Lower leg skin (tissue), 4 donors: ENCODE measurements around the gene BCAT1. TPM values are rescaled to one million over a fixed set of nuclear protein-coding genes. Genes with fewer than 3 reads are reported as not detected.
"Not testable (repeated sequence)": the region's sequence is repeated elsewhere in the genome, so short reads cannot be mapped to it uniquely, and the experiment has no call there.

Source experiments
- DNase-seq, 2 donors: peaks; one replicate each; pipeline ENCODE4 v3.0.0-alpha.2; 2019; ENCODE audit warnings: low spot score in 2 of 2
- H3K4me3 ChIP-seq: fragments of 200-600 bp; sonication (generic); 2 replicates; pipeline ENCODE4 v1.5.1; 2017; ENCODE audit warnings: mild to moderate bottlenecking, low read depth; ENCODE audit not compliant: poor library complexity, severe bottlenecking
- POLR2A ChIP-seq, 2 donors: fragments of 450-650 bp; IDR thresholded peaks; one replicate each; pipeline ENCODE4 v1.6.1; 2016 to 2017; ENCODE audit warnings: antibody characterized with exemption in 2 of 2, mild to moderate bottlenecking in 1 of 2, moderate library complexity in 1 of 2
- WGBS, 2 donors: methylation state at CpG; one replicate each; pipeline ENCODE4 v1.1.5; 2018; 5-methylcytosine and 5-hydroxymethylcytosine counted together
- intact Hi-C: fragments of 100-400 bp; cut with DNase I; formaldehyde crosslinking; loops from one replicate; pipeline ENCODE4 v1.15.0; 2023; ENCODE audit warnings: low total_unique reads
- total RNA-seq, 4 donors: library from RNA; depleted of rRNA; stranded (reverse); fragments of >200 nt; gene quantifications; one replicate each; pipeline ENCODE4 v1.1.0, GENCODE V29; 2016
- TF ChIP-seq, protein P1 (sequence below), 3 donors: fragments of 450-650 bp; IDR thresholded peaks; one replicate each; pipeline ENCODE4 v1.5.1; 2016; ENCODE audit warnings: antibody characterized with exemption in 3 of 3, mild to moderate bottlenecking in 3 of 3, moderate library complexity in 2 of 3

The BCAT1 gene
- total RNA-seq, 4 donors from 2014 or later, result 1.0 to 4.6 (median 2.8) TPM

DNA sequence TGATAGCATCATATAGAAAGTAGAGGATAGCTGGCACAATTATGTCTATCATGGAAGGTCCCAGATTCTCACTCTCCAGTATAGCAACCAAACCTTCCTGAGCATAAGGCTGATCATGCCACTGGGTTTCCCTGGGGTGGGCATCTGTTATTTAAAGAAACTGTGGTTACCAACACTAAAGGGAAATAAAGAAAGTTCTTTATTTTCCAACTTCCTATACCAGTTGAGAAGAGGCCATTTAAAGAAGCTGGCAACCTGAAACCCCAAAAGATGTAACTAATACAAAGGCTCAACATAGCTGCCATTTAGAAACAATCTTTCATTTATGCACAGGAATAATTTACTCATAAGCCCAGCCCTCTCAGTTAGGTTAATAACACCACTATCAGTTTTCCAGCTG, 3.1 kb downstream of the BCAT1 start:
- TF ChIP-seq POLR2A (IDR thresholded peaks at IDR 0.05), result no peak
- TF ChIP-seq, protein P1, sequence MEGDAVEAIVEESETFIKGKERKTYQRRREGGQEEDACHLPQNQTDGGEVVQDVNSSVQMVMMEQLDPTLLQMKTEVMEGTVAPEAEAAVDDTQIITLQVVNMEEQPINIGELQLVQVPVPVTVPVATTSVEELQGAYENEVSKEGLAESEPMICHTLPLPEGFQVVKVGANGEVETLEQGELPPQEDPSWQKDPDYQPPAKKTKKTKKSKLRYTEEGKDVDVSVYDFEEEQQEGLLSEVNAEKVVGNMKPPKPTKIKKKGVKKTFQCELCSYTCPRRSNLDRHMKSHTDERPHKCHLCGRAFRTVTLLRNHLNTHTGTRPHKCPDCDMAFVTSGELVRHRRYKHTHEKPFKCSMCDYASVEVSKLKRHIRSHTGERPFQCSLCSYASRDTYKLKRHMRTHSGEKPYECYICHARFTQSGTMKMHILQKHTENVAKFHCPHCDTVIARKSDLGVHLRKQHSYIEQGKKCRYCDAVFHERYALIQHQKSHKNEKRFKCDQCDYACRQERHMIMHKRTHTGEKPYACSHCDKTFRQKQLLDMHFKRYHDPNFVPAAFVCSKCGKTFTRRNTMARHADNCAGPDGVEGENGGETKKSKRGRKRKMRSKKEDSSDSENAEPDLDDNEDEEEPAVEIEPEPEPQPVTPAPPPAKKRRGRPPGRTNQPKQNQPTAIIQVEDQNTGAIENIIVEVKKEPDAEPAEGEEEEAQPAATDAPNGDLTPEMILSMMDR (IDR thresholded peaks at IDR 0.05), result no peak
- no peak overlapping the region for H3K4me3 ChIP-seq
- no peak for DNase-seq
- intact Hi-C loops, result no loop called here

DNA sequence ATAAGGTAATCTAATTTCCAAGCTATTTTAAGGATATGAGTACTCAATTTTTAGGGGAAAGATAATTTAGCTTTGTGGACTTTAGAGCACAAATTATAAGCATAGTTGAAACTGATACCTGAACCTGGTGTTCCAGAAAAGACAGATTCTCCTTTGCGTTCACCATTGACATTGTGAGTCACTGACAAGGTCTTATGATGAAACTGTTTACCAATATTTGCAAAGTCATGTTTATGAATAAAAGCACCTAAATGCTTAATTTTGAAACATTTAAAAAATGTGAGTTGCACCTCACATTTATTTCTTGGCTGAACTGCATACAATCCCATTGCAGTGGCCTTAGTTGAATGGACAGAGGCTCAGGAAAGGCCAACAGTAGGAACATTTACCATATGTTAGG, 3.9 kb downstream of the BCAT1 start:
- intact Hi-C loops, result no loop called here
- no peak overlapping the region for H3K4me3 ChIP-seq
- TF ChIP-seq POLR2A (IDR thresholded peaks at IDR 0.05), result no peak
- TF ChIP-seq, protein P1 (IDR thresholded peaks at IDR 0.05), result no peak
- no peak for DNase-seq
- 95 to 100% methylated on average over 1 of the region's 1 CpG for WGBS, 2 donors

DNA sequence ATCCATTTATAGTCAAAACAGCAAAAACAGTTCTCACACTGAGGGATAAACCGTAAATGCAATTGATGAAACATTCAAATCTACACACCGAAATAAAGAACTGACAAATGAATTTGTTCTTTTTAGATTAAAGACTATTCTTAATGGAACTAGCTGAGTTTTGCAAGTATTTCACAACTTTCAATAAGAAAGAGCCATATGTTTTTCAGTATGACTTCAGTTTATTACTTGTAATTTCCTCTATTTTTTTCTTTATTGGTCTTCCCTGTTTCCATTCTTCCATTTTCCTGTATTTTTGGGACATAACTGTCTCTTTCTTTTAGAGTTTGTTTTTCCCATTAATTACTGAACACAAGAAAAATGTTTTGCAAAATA, 4.3 kb downstream of the BCAT1 start:
- no peak for TF ChIP-seq POLR2A (IDR thresholded peaks at IDR 0.05)
- TF ChIP-seq, protein P1 (IDR thresholded peaks at IDR 0.05), result no peak
- intact Hi-C loops, result no loop called here
- 87 to 94% methylated on average over 2 of the region's 2 CpGs for WGBS, 2 donors
- DNase-seq, result no peak
- H3K4me3 ChIP-seq, result no peak overlapping the region

DNA sequence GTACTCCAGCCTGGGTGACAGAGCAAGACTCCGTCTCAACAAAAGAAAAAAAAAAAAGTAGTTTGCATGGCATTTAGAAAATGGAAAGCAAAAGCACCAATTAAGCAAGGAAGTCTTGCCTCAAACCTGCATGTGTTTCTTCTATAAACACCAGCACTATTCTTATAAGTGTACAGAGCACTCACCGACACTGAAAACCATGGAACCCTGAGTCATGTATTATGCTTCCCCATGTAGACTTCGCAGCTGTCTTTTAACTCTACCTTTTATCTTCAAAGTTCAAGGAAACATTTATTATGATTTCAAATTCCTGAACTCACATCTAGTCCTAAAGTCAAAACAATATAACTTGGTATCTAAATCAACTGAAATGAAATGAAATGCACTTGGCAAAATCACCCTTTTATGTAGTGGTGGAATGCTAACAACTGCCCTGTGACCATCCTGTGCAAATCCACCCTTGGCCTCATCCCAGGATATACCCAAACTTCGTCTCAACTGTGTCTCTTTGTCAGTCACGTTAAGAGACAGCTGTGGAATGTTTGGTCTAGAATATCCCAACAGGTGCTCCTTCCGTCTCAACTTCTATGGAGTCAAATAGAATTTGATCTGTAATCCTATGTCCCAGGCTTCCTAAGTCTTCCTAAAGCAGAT, 4.8 kb downstream of the BCAT1 start:
- no peak overlapping the region for H3K4me3 ChIP-seq
- intact Hi-C loops, result no loop called here
- no peak for TF ChIP-seq POLR2A (IDR thresholded peaks at IDR 0.05)
- TF ChIP-seq, protein P1 (IDR thresholded peaks at IDR 0.05), result no peak
- no peak for DNase-seq
- 67 to 72% methylated on average over 6 of the region's 6 CpGs for WGBS, 2 donors

DNA sequence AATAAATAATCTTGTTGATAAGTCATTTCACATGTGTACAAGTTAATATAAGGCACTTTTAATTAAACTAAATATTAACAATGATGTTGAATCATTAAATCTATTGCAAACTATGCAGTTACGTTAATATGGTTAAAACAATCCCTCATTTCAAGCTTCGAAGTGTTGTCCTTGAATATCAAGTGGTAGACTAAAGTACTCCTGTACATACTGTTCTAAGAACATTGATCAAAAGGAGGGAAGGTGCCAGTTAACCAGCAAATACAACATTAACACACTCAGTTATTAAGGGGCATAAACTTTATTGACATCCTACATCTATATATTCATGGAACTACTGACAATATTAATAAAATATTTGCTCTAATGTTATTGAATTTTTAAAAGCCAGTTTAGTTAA, 8.7 kb downstream of the BCAT1 start:
- no peak for DNase-seq
- intact Hi-C loops, result no loop called here
- 93 to 96% methylated on average over 2 of the region's 2 CpGs for WGBS, 2 donors
- TF ChIP-seq POLR2A (IDR thresholded peaks at IDR 0.05), result no peak
- TF ChIP-seq, protein P1 (IDR thresholded peaks at IDR 0.05), result no peak
- no peak overlapping the region for H3K4me3 ChIP-seq

DNA sequence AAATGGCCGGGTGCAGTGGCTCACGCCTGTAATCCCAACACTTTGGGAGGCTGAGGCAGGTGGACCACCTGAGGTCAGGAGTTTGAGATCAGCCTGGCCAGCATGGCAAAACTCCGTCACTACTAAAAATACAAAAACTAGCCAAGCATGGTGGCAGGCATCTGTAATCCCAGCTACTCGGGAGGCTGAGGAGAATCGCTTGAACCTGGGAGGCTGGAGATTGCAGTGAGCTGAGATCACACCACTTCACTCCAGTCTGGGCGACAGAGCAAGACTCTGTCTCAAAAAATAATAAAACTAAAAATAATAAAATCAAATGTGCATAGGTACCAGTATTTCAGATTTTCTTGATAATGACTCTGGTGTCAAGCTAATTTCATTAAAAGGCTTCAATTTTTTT, 9.3 kb downstream of the BCAT1 start:
- intact Hi-C loops, H3K4me3 ChIP-seq, DNase-seq: not testable (repeated sequence)
- WGBS, 2 donors, result 92 to 97% methylated on average over 6 of the region's 6 CpGs
